Measurements from ENCODE around the gene ZNF74.

Gene ZNF74

DNA sequence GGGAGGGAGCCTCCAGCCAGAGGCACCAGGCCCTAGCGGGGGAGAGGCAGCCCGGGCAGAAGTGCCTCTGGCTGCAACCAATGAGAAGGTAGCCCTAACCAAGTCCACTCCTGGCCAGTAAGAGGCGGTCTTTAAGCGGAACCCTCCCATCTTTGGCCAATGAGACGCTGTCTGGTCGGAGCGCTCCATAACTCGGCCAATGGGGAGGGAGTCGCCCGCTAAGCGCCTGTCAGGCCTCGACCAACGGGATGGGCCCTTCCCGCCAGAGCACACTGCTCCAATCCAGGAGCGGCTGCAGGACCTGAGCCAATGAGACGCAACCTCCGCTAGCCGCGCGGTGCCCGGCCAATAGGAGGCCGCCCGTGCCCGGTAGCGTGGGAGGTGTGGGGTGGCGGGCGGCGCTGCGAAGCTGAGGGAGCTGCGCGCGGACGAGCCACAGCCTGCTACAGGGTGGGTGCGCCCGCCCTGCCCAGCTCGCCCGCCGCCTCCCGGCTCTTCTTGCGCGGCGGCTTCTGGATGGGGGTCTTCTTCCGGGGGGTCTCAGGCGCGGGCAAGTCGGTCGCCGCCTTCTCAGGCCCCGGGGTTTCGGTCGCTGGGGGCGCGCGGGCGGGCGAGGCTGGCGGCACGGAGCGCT, 31.1 kb downstream of the ZNF74 start:
- Histone ChIP-seq H3K9me3 (no peaks in the 10 kb centered on the region), H3K4me1 (ENCODE audit: control insufficient read depth in 1 of 2, insufficient read depth in 1 of 2, low read depth in 1 of 2, low read length in 1 of 2) (peaks cover 17 to 20% of the 10 kb centered on the region in 2 experiments), H3K27me3 (peaks cover 97% of the 10 kb centered on the region), H3K4me3 (ENCODE audit: low read depth in 1 of 2, low read length in 1 of 2) (no peak overlapping the region), H3K27ac (no peak overlapping the region), H3K36me3 (no peaks in the 10 kb centered on the region)
- TF ChIP-seq CTCF (IDR thresholded peaks at IDR 0.05): no peak

DNA sequence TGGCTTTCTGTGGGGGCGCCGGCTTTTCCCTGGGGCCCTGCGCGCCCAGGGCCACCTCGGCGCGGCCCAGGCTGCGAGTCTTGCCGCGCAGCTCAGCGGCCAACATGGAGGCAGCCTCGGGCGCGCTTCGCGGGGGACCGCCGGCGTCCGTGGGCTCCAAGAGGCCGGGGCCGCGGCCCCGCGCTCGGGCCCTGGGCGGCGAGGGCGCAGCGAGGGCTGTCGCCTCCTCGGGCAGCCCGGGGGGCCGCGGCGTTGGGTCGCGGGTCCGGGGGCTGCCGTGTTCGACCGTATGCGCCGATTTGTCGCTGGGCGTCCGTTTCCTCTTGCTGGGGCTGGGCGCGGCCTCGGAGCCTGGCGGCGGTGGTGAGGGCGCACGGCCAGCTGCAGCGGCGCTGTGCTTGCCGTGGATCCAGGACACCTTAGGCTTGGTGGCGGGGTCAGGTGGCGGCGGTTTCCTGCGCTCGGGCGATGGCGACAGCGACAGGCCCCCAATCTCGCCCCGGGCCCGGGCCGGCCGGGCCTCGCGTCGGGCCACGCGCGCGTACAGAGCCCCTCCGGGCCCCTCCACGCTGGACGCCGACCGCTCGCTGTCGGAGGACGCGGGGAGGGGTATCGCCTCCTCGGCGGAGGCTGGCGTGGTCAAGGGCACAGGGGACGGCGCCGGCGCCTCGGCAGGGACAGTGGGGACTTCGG, 31.8 kb downstream of the ZNF74 start:
- TF ChIP-seq CTCF (IDR thresholded peaks at IDR 0.05): no peak
- Histone ChIP-seq H3K27ac (no peak overlapping the region), H3K27me3 (peaks cover 97% of the 10 kb centered on the region), H3K4me1 (ENCODE audit: control insufficient read depth in 1 of 2, insufficient read depth in 1 of 2, low read depth in 1 of 2, low read length in 1 of 2) (peaks cover 23 to 27% of the 10 kb centered on the region in 2 experiments), H3K36me3 (no peaks in the 10 kb centered on the region), H3K9me3 (no peaks in the 10 kb centered on the region), H3K4me3 (ENCODE audit: low read depth in 1 of 2, low read length in 1 of 2) (no peak overlapping the region)

DNA sequence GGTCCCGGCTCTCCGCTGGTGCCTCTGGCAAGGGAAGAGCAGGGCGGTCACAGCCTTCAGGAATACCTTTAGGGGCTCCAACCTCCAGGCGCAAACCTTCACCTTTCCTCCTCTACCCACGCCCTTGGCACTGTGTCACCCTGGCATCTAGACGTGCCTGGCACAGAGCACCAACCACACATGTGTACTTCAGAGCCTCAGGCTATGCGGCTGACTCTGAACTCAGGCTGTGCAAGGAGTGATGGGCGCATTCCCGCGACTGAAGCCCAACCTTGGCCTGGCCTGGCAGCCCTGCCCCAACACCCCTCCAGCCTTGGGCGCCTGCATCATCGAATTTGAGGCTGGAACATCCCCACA, 32.3 kb downstream of the ZNF74 start:
- Histone ChIP-seq H3K4me1 (ENCODE audit: control insufficient read depth in 1 of 2, insufficient read depth in 1 of 2, low read depth in 1 of 2, low read length in 1 of 2) (peaks cover 29 to 32% of the 10 kb centered on the region in 2 experiments), H3K4me3 (ENCODE audit: low read depth in 1 of 2, low read length in 1 of 2) (no peak overlapping the region), H3K27ac (no peak overlapping the region), H3K27me3 (peaks cover 99% of the 10 kb centered on the region), H3K9me3 (no peaks in the 10 kb centered on the region), H3K36me3 (no peaks in the 10 kb centered on the region)
- no peak for TF ChIP-seq CTCF (IDR thresholded peaks at IDR 0.05)

DNA sequence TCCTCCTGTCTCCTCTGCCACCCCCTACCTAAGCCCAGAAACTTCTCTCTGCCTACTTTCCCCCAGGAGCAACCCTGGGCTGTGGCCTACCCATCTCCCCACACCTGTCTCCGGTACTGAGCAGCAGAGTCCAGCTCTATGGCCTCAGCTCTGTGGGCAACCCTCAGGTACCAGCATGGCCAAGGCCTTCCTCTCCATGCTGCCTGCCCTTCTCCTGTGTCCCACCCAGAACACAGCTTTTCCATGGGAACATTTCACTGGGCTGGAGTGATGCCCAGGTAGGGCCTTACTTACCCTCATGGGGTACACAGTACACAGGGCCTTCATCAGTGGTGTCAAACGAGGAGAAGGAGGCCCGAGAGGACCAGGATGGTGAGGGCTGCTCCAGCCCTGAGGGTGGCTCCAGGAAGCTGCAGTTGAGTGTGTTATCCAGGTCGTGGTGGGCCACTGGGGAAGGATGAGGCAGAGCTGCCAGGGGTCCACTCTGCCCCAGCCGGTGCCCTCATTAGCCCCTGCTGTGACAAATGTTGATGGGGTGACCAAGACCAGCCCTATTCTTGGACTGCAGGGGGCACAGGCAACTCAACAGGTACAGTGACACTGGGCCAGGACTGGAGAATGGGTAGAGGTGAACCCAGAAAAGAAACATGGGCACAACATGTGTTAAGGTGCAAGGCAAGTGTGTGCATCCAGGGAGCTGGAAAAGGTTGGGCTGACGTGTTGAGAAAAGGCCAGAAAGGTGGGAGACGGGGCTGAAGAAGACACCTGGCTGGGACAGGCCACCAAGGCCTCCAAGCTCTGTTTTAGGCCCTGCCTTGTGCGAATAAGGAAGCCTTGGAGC, 33.4 kb downstream of the ZNF74 start:
- Histone ChIP-seq H3K4me1 (ENCODE audit: control insufficient read depth in 1 of 2, insufficient read depth in 1 of 2, low read depth in 1 of 2, low read length in 1 of 2) (peaks cover 31 to 38% of the 10 kb centered on the region in 2 experiments), H3K4me3 (ENCODE audit: low read depth in 1 of 2, low read length in 1 of 2) (no peak overlapping the region), H3K9me3 (no peaks in the 10 kb centered on the region), H3K27ac (no peak overlapping the region), H3K36me3 (no peaks in the 10 kb centered on the region), H3K27me3 (peaks cover 100% of the 10 kb centered on the region)
- TF ChIP-seq CTCF (IDR thresholded peaks at IDR 0.05): no peak

- peaks cover 31 to 38% of the 10 kb centered on the region in 2 experiments for H3K4me1 ChIP-seq (ENCODE audit: control insufficient read depth in 1 of 2, insufficient read depth in 1 of 2, low read depth in 1 of 2, low read length in 1 of 2)
- no peaks in the 10 kb centered on the region for H3K36me3 ChIP-seq
- H3K27ac ChIP-seq: no peak overlapping the region
- no peak overlapping the region for H3K4me3 ChIP-seq (ENCODE audit: low read depth in 1 of 2, low read length in 1 of 2)
- no peak for TF ChIP-seq CTCF (IDR thresholded peaks at IDR 0.05)
- H3K27me3 ChIP-seq: peaks cover 100% of the 10 kb centered on the region
- H3K9me3 ChIP-seq: no peaks in the 10 kb centered on the region
Observed at GRCh38 chr22:20427945-20428417, 34.0 kb downstream of the ZNF74 start.
